ENCODE results near the gene GPATCH2L. TPM values are rescaled to one million over a fixed set of nuclear protein-coding genes. Genes with fewer than 3 reads are reported as not detected.

The GPATCH2L gene
- total RNA-seq: 44.4 and 64.7 TPM in 2 replicates

GRCh38 chr14:76151398-76152332 is at the start of gene GPATCH2L:
GPATCH2L (plus strand) TSS chr14:76151922; CDS start chr14:76154364, 2,442 bp downstream.

Other genes starting within 250 kb of the GPATCH2L start
- gene TGFB3, start 169.9 kb upstream of the GPATCH2L start, total RNA-seq: 8.4 and 15.0 TPM in 2 replicates
- 33.2 and 35.9 TPM in 2 replicates for gene IFT43, start 166.2 kb upstream of the GPATCH2L start, total RNA-seq
- gene ESRRB, start 224.2 kb downstream of the GPATCH2L start, total RNA-seq: under 0.01 TPM in 1 of 2 replicates, not detected in the other

Data from bronchial smooth muscle cell (primary cell).